HPDE6-E6E7 (cell line): Measurements from ENCODE around the gene TPM1.

Experiments used
- DNase-seq: peaks from one replicate; pipeline ENCODE4 v3.0.0; 2011; ENCODE audit warnings: missing footprints; ENCODE audit errors: extremely low spot score

Gene TPM1

DNA sequence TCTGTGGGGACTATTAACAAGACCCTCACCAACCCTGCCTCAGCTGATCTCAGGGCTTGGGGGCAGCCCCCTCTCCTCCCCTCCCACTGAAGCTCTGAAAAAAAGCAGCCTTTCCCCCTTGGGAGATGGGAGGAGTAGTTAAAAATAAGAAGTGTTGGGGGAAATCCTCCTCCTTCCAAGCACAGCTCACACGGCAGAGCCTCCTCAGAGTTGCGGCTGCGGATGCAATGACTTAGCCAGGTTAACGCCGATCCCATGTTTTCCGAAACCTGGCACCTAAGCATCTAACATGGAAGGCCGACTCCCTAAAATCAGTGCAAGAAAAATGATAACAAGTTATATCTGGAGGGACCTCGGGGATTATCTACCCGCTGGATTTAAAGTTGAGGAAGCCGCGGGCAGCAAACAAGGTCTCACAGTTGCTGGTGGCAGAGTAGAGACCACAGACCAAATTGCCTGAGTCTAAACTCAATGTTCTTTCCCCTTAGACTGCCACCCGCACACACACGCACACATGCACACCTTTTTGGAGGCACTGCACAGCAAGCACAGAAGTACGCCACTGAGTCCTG is 1.1 kb upstream of the TPM1 start:
- no peak for DNase-seq

GRCh38 chr15:63042877-63043334 is 359 bp downstream of the TPM1 start:
- DNase-seq = no peak

DNA sequence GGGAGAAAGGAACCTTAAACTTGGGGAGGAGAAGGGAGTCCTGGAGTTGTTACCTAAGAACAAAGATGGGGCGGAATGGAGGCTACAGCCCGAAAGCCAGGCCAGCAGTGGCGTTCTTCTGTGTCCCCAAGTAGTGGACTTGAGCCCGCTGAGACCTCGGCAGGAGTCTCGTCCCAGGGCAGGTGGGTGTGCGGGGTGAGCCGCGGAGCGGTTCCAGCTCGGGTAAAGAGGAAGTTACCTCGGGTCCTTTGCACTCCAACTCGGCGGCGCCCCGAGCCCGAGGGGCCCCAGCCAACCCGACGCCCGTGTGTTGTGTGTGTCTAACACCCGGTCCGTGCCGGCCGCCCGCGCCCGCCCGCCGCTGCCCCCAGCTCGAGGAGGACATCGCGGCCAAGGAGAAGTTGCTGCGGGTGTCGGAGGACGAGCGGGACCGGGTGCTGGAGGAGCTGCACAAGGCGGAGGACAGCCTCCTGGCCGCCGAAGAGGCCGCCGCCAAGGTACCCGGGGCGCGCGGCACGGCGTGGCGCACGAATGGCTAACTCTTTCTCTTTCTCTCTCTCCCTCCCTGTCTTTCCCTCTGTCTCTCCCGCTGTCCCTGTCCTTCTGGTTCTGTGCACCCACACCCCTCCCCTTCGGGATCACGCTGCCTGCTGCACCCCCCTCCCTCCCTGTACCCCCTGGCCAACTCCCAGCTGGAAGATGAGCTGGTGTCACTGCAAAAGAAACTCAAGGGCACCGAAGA is 959 bp downstream of the TPM1 start:
- no peak for DNase-seq

- DNase-seq = no peak
Measured at GRCh38 chr15:63044077-63044644, 1.6 kb downstream of the TPM1 start.

GRCh38 chr15:63044645-63045464 is 2.3 kb downstream of the TPM1 start:
- DNase-seq = no peak

- no peak for DNase-seq
Measured at GRCh38 chr15:63045465-63045840, 2.9 kb downstream of the TPM1 start.

GRCh38 chr15:63045879-63046278 is 3.3 kb downstream of the TPM1 start:
- DNase-seq = no peak

GRCh38 chr15:63046917-63047760 is 4.6 kb downstream of the TPM1 start:
- DNase-seq = no peak

GRCh38 chr15:63047792-63048114 is 5.2 kb downstream of the TPM1 start:
- DNase-seq = no peak

GRCh38 chr15:63048115-63048775 is 5.7 kb downstream of the TPM1 start:
- DNase-seq = peak; percentile 77

DNA sequence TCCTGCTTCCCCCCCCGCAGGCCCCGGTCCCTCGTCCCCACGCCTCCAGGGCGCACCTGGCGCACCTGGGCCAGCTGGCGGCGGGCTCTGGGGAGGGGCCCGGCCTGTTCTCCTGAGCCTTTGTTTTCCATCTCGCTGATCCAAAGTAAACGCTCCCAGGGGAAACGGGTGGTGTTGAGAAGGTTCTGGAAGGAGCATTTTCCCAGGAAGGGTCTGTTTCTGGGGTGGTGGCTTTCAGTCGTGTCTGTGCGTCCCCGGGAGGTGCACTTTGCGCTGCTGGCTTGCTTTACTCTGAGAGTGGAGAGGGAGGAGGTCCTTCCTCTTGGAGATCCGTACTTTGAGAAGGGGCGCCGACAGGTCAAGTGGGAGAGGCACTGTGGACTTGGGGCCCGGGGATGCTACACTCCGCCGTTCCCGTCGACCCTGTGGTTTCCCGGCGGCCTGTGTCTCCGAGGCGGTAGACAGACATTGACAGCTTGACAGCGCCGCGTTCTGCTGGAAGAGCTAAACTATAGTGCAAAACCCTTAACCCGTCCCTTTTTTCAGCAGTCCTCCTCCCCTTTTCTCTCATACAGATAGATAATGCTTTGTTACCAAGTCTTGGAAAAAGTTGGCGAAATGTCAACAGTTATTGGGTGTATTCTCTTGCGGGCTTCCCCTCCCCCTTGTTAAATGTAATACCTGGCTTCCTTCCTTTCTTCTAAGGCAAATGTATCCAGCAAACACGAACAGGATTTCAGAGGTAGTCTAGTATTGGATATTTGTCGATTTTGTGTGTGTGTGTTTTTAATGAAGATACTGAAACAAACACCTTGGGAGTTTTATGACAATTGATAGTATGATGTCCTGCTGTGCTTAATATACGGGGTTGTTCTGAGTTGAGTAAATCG is 6.5 kb downstream of the TPM1 start:
- no peak for DNase-seq

- DNase-seq = no peak
Measured at GRCh38 chr15:63049783-63050371, 7.3 kb downstream of the TPM1 start.

DNA sequence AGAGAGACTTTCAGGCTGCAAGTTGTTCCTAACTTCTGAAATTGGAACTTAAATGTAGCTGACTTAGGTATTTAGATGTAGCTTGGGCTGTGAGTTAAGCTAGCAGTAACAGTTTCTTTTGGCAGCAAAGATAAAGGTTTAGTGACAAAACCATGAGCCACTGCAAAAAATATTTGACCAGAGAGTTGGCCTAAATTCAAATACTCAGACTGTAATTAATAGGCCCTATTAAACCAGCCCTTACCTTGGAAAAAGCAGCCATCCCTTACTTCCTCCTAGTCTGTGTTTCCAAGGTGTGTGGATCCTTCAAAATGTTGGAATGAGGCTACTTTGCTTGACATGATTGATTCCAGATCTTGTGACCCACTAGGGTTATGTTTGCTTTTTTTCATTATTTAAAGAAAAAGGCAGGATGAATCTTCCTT is 8.2 kb downstream of the TPM1 start:
- DNase-seq = no peak

DNA sequence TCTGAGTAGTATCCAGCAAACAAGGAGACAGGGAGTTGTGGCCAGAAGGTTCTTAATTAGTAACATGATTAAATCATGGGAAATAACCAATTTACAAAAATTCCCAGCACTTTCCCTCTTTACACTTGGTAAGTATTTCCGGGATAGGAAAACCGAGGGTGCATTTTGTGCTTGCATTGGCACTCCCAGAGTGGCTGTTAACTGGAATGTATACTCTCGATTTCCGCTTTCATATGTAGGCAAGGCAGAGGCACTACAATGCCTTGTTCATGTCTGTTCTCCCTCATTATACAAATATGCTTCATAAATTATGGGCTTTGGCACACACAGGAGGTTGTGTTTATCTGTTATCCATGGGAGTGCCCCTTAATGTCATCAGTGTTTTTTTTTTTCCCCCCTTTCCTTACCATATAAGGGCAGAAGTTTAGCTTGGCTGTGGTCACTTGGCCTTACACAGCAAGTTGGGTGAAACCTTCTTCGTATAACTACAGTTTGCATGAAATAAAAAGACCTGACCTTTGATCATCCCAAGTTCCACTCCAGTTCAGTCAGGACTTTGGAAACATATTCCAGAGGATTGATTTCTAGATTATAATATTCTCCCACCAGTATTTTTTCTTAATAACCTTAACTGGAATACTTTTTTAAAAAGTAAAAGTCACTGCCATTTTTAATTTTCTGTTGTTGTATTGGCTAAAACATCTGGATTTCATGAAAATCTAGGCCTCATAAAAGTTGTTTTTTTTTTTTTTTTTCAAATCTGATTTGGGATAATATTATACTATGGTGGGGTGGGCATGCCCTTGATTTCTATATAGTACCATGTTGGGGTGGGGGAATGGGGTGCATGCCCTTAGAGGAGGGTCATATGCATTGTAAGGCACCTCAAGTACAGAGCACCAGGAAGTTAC is 8.9 kb downstream of the TPM1 start:
- no peak for DNase-seq

- no peak for DNase-seq
Measured at GRCh38 chr15:63052077-63052841, 9.7 kb downstream of the TPM1 start.

DNA sequence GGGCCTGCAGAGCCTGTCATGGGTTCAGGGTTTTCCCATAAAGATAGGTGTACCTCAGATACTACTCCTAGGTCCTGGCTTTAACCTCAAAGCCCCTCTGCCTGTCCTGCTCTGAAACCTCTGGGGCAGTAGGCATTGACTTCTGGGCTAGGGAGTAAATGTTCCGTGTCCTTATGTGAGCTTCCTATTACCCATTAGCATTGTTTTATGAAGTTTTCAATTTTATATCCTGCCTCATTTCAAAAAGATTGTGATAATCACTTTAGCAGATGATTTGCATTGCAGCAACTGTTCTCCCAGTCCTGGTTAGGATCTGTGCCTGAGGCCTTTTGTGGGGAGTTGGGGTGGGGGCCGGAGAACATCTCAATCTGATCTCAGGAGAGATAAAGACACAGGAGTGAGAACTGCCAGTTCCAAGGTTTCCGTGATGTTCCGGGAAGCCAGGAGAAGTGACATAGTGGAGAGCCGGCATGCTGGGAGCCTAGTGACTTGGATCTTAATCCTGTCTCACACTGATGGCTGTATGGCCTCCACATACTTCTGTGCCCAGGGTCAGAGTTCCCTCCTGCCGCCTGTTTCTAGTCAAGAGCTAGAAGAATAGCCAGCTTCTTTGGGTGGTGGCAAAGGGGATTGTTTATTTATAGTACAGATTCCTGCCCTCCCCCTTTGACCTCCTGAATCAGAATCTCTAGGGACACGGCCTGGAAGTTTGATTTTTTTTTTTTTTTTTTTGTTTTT is 10.6 kb downstream of the TPM1 start:
- no peak for DNase-seq

DNA sequence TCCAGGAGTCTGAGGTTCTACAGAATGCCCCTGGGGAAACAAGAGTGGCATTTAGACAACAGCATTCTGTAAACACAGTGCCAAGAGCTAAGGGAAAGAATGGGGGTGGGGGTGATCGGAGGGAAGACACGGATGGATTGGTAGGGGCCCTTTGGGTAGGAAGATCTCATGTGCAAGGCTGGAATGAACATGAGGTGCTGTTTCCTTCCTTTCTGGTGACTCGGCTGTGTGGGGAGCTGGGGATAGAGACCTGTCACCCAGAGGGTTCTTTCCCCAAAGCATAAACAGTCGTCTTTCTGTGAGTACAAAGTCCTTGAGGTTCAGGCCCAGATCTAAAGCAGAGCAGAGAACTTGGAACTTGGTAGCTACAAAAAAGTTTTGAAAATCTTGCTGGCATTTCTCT is 11.7 kb downstream of the TPM1 start:
- DNase-seq = no peak
